Calu3 (cell line): ENCODE measurements around the gene KMT2A. TPM values are rescaled to one million over a fixed set of nuclear protein-coding genes. Genes with fewer than 3 reads are reported as not detected.

Experiments used
- BruUV-seq: library from RNA; stranded (reverse); fragments of 400-500 nt; replicated peaks from 2 replicates; lab custom pipeline; 2021; lab: Mats Ljungman, UMichigan
- CTCF ChIA-PET: fragments of 300-600 bp; sonication (Branson Sonifier 250); formaldehyde crosslinking; loops from one replicate; lab custom pipeline; 2022; ENCODE audit warnings: antibody characterized with exemption; lab: Charles Lee
- DNase-seq: peaks from one replicate; pipeline ENCODE4 v3.0.0; 2022
- H3K27ac Mint-ChIP-seq: one replicate; pipeline ENCODE4 v1.8.0; 2022; ENCODE audit warnings: mixed read lengths; ENCODE audit not compliant: unreplicated experiment
- H3K27me3 Mint-ChIP-seq: one replicate; pipeline ENCODE4 v1.8.0; 2022; ENCODE audit warnings: mixed read lengths; ENCODE audit not compliant: unreplicated experiment
- H3K36me3 Mint-ChIP-seq: one replicate; pipeline ENCODE4 v1.8.0; 2022; ENCODE audit warnings: mild to moderate bottlenecking, moderate library complexity, mixed read lengths; ENCODE audit not compliant: insufficient read depth, unreplicated experiment
- H3K4me1 Mint-ChIP-seq: one replicate; pipeline ENCODE4 v1.8.0; 2022; ENCODE audit warnings: mild to moderate bottlenecking, low read depth, mixed read lengths; ENCODE audit not compliant: unreplicated experiment
- H3K4me3 Mint-ChIP-seq: one replicate; pipeline ENCODE4 v1.8.0; 2022; ENCODE audit warnings: mild to moderate bottlenecking, low read depth, moderate library complexity, mixed read lengths; ENCODE audit not compliant: unreplicated experiment
- H3K9me3 Mint-ChIP-seq: one replicate; pipeline ENCODE4 v1.8.0; 2022; ENCODE audit warnings: low read depth, mixed read lengths; ENCODE audit not compliant: unreplicated experiment
- CTCF ChIP-seq: fragments of 200-600 bp; IDR thresholded peaks from one replicate; pipeline ENCODE4 v1.8.0; 2022; ENCODE audit warnings: antibody characterized with exemption; ENCODE audit not compliant: unreplicated experiment
- intact Hi-C: fragments of 100-400 bp; cut with micrococcal nuclease; formaldehyde crosslinking; loops from one replicate; pipeline ENCODE4 v1.10.0; 2022; ENCODE audit not compliant: unreplicated experiment
- total RNA-seq: library from RNA; stranded (reverse); gene quantifications from 2 replicates; pipeline ENCODE4 v1.2.3, GENCODE V29; 2022

KMT2A gene
- total RNA-seq, 1 experiment from 2014 or later, result 58.1 TPM

GRCh38 chr11:118447423-118447822 lies 11.1 kb downstream of the KMT2A start:
- Mint-ChIP-seq H3K4me1 (peaks cover 20% of the 10 kb centered on the region), H3K27ac (no peak overlapping the region), H3K9me3 (no peaks in the 10 kb centered on the region), H3K4me3 (no peak overlapping the region), H3K27me3 (no peaks in the 10 kb centered on the region), H3K36me3 (no peaks in the 10 kb centered on the region)
- no peak for TF ChIP-seq CTCF
- intact Hi-C loops, result no loop called here
- DNase-seq, result no peak
- CTCF ChIA-PET, result no interaction called here
- no TSS peak for BruUV-seq

DNA sequence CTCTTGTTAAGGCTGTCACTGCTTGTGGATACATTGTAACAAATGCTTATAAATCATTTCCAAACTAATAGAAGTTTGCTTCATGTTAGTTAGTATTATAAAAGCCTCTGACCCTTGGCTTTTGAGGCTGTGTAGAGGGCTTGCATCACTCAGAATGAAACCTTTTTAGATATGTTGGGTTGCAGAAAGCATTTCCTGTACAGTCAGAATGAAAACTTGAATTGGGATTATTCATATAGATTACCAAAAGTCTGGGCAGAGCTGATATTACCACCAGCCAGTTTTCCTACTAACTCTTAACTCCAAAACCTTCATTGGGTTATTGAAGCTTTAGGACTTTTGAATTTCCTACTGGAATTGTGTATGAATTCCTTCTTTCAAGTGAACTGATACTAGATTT lies 12.0 kb downstream of the KMT2A start:
- Mint-ChIP-seq H3K4me1 (peaks cover 25% of the 10 kb centered on the region), H3K27me3 (no peaks in the 10 kb centered on the region), H3K4me3 (no peak overlapping the region), H3K36me3 (peaks cover 4% of the 10 kb centered on the region), H3K27ac (no peak overlapping the region), H3K9me3 (no peaks in the 10 kb centered on the region)
- intact Hi-C loops, result no loop called here
- CTCF ChIA-PET, result no interaction called here
- no TSS peak for BruUV-seq
- no peak for TF ChIP-seq CTCF
- no peak for DNase-seq

DNA sequence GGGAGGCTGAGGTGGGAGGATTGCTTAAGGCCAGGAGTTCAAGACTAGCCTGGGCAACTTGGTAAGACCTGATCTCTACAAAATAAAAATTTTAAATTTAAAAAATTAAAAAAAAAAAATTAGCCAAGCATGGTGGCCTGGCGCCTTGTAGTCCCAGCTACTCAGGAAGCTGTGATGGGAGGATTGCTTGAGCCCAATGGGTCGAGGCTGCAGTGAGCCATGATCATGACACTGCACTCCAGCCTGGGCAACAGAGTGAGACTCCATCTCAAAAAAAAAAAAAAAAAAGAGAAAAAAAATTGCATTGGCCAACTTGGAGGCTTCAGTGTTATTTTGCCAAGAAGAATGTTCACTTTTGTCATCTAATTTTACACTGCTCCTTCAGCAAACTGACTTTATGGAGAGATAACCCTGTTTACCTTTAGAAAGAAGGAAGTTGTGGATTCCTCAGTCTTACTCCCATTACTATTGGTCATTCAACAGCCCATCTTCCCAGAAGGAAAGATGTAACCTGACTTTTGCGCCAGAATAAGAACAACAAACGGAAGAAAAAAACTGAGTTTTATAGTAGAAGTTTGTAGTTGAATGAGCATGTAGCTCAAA lies 13.1 kb downstream of the KMT2A start:
- no peaks in the 10 kb centered on the region for H3K9me3 Mint-ChIP-seq
- BruUV-seq, result no TSS peak
- no peak for TF ChIP-seq CTCF
- intact Hi-C loops, result no loop called here
- CTCF ChIA-PET, result no interaction called here
- DNase-seq, result no peak
- peaks cover 4% of the 10 kb centered on the region for H3K36me3 Mint-ChIP-seq
- no peak overlapping the region for H3K27ac Mint-ChIP-seq
- no peak overlapping the region for H3K4me3 Mint-ChIP-seq
- peaks cover 31% of the 10 kb centered on the region for H3K4me1 Mint-ChIP-seq
- H3K27me3 Mint-ChIP-seq, result no peaks in the 10 kb centered on the region

DNA sequence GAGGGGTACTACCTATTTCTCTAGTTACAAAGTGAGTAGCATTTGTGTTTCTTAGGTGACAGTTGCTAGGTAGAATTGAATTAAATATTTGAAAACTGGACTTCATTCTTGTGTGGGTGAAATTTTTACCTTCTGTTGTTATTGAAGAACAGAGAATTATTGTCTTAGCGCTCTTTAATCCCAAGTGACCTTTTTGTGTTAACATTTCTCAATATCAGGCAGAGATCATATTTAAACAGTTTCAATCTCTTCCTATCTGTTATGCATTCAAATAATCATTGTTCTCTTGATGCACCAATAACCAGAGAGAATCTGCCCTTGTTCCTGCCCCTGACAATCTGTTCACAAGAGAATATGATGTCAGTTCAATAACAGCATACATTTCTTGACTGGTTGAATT lies 14.2 kb downstream of the KMT2A start:
- Mint-ChIP-seq H3K4me3 (no peak overlapping the region), H3K36me3 (peaks cover 4% of the 10 kb centered on the region), H3K4me1 (peaks cover 31% of the 10 kb centered on the region), H3K27ac (no peak overlapping the region), H3K9me3 (no peaks in the 10 kb centered on the region), H3K27me3 (no peaks in the 10 kb centered on the region)
- no peak for TF ChIP-seq CTCF
- no peak for DNase-seq
- CTCF ChIA-PET, result interaction anchor here (0.7 kb wide), 1 partner anchor 36 kb away, joined by 3 read pairs; no protein-coding TSS in a partner anchor
- no TSS peak for BruUV-seq
- intact Hi-C loops, result no loop called here
